Right kidney (tissue), 1 donor: ENCODE data around the gene PROX1.

Experiments used
- DNase-seq: peaks from one replicate; pipeline ENCODE4 v3.0.0-alpha.2; 2016

PROX1 gene

GRCh38 chr1:213979751-213980586 lies 7.8 kb upstream of the PROX1 start:
- peak; percentile 69 for DNase-seq

GRCh38 chr1:213980906-213981305 lies 6.9 kb upstream of the PROX1 start:
- DNase-seq, result no peak

GRCh38 chr1:213982289-213982671 lies 5.5 kb upstream of the PROX1 start:
- DNase-seq, result no peak

- DNase-seq, result peak; percentile 79
These were observed 4.9 kb upstream of the PROX1 start for GRCh38 chr1:213982672-213983492.

GRCh38 chr1:213983493-213984386 lies 4.0 kb upstream of the PROX1 start:
- DNase-seq, result peak; percentile 61

GRCh38 chr1:213984387-213985208 lies 3.2 kb upstream of the PROX1 start:
- DNase-seq, result peak; percentile 49

GRCh38 chr1:213985209-213986019 lies 2.4 kb upstream of the PROX1 start:
- DNase-seq, result peak; percentile 79

- peak; percentile 61 for DNase-seq
These were observed 1.5 kb upstream of the PROX1 start for GRCh38 chr1:213986020-213986924.

- no peak for DNase-seq
These were observed 885 bp upstream of the PROX1 start for GRCh38 chr1:213986925-213987250.

- no peak for DNase-seq
These were observed 299 bp upstream of the PROX1 start for GRCh38 chr1:213987422-213987926.

GRCh38 chr1:213988507-213989001 lies 781 bp downstream of the PROX1 start:
- peak; percentile 78 for DNase-seq

GRCh38 chr1:213989002-213989855 lies 1.5 kb downstream of the PROX1 start:
- DNase-seq, result peak; percentile 77

GRCh38 chr1:213993929-213994328 lies 6.2 kb downstream of the PROX1 start:
- no peak for DNase-seq

- no peak for DNase-seq
These were observed 7.1 kb downstream of the PROX1 start for GRCh38 chr1:213994888-213995287.

GRCh38 chr1:213995603-213996002 lies 7.8 kb downstream of the PROX1 start:
- no peak for DNase-seq

GRCh38 chr1:213996320-213997037 lies 8.7 kb downstream of the PROX1 start:
- DNase-seq, result no peak

GRCh38 chr1:213997038-213997771 lies 9.4 kb downstream of the PROX1 start:
- no peak for DNase-seq
